HG02759 (cell line): ENCODE results near the gene CACNA1E.

Experiments
- ATAC-seq: cut with Tn5 transposase; IDR thresholded peaks from one replicate; pipeline ENCODE4 v1.9.1; 2021; ENCODE audit warnings: mild to moderate bottlenecking, moderate library complexity; ENCODE audit not compliant: unreplicated experiment

Gene CACNA1E

GRCh38 chr1:181482521-181483284 lies 614 bp upstream of the CACNA1E start:
- peak; percentile 52 for ATAC-seq

- no peak for ATAC-seq
These were observed 1.5 kb downstream of the CACNA1E start for GRCh38 chr1:181484821-181485220.

DNA sequence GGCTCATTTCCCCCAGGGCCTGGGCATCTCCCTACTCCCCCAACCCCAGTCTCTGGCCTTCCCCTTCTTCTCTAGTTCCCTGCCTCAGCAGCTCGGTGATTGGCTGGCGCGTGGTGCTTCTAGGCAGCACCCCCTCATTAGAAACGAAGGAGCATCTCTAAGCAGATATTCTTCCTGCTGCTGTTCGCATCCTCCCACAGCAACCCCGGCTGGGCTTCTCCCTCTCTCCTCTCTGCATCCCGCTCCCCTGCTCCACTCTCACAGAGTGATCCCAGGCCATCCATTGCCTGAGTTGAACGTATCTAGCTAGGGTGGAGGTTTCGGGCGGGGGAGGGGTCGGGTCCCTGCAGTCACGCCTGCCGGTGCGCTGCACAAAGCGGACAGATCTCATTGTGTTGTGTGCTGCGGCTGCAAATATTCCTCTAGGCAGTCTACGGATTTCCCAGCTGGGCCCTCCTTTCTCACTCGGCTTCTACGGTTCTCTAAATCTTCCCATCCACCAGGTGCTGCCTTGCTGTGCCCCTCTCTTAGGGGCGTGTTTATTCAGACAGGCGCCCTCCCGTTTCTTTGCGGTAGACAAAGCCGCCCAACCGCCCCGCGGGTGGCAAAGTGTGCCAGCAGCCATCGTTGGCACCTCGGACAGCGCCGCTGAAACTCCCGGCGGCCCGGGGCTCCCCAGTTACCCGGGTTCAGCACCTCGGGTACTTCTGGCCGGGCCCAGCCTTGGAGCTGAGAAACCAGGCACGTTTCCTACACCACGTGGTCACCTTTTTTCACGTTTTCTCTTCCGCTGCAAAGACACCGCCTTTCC lies 2.2 kb downstream of the CACNA1E start:
- peak; percentile 49 for ATAC-seq

- no peak for ATAC-seq
These were observed 2.7 kb downstream of the CACNA1E start for GRCh38 chr1:181486098-181486420.

DNA sequence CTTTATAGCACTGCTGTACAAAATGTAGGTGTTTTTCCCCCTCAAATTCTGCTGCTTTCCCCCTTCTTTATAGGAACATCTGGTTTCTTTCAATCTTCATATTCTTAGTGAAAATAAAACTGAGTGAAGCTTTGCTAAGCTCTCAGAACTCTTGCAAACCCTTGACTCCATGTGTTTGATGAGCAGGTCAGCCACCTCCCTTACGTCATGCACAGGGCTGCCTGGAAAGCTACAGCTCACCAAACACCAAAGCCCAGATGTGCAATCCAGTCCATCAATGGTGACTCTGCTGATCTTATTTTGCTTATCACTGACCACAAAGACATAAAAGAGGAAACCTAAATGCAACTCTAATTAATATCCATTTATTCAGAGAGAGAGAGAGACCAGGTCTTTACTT lies 5.5 kb downstream of the CACNA1E start:
- ATAC-seq: no peak

DNA sequence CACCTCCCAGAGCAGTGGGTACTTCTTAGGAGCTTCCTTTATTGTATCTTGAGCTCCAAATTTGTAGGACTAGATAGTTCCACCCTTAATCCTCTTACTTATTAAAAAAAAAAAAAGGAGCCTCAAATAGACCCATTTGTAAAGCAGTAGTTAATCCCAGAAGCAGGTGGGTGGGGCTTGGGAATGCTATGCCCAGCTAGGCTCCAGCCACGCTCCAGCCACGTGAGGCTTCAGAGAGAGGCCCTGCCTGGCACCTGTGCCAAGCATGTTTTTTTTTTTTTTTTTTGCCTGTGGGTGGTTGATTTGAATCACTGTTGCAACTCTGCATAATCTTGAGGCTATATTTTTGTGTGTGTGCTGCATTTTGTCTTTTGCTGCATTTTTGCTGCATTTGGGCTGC lies 7.0 kb downstream of the CACNA1E start:
- no peak for ATAC-seq

DNA sequence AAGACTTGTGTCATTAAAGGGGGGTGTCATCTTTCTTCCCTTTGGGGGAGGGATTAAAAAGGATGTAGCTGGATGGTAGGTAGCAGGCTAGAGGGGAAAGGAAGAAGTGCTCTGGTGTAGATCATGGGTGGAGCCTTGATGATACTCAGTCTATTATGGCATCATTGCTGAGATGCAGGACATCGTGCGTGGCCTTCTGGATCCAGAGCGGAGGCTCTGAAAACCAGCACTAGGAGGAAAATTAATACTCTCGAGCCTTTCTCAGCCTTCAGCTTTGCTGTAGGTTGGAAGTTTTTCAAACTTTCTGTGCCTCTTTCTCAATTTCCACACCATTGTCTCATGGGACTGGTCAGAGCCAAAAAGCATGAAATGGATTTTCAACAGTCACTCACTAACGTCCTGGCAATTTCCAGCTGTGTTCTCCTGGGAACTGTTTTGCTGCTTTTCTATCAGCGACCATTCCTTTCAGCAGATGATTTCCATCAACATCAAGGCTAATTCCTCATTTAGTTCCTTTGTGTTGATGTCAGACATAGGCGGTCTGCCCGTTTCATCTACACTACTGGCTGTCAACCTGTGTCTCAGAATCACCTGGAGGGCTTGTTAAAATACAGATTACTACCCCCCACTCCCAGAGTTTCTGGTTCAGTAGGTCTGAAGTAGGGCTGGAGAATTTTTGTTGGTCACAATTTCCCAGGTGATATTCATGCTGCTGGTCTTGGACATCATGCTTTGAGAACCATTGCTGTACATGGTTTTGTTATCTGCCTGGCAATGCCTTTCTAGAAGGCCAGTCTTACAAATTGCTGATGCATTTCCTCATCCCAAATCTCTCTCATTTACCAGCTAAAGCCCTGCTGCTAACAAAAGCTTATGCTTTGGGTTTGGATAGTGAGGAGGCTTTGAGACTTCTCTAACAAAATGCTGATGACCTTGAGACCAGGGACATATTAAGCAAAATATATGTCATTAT lies 7.7 kb downstream of the CACNA1E start:
- ATAC-seq: no peak

DNA sequence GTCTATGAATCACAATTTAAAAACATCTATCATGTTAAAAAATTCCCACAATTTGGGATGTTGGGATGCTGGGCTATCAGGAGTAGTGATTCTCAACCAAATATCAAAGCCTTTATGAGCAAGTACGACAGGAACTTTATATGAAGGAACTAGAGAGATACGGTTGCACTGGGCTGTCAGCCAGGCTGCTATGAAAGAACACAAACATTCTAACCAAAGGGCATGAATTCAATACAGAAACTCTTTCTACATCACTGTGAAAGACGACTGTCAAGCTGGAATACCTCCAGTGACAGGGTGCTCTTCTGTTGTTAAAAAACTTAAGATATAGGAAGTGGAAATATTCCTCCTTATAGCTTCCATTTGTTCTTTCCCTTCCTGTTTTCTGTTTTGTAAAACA lies 9.8 kb downstream of the CACNA1E start:
- no peak for ATAC-seq

DNA sequence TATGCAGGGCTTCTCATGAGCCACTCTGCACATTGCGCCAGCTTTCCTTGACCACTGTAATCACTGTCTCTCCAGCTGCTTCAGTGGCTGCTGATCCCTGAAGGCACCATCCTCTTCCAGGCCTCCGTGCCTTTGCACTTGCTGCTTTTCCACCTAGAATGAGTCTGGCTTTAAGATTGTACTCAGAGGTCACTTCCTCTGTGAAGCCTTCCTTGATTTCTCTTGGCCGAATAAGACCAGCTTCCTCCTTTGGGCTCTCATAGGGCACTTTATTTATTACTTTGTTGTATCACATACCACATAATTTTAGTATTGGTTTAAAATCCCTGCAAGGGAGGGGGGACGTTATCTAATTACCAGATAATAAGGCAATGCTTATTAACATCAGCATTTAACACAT lies 10.6 kb downstream of the CACNA1E start:
- ATAC-seq: no peak

GRCh38 chr1:181496759-181497158 lies 13.4 kb downstream of the CACNA1E start:
- ATAC-seq: no peak

- ATAC-seq: no peak
These were observed 14.6 kb downstream of the CACNA1E start for GRCh38 chr1:181497870-181498269.

GRCh38 chr1:181499825-181500224 lies 16.5 kb downstream of the CACNA1E start:
- ATAC-seq: no peak

DNA sequence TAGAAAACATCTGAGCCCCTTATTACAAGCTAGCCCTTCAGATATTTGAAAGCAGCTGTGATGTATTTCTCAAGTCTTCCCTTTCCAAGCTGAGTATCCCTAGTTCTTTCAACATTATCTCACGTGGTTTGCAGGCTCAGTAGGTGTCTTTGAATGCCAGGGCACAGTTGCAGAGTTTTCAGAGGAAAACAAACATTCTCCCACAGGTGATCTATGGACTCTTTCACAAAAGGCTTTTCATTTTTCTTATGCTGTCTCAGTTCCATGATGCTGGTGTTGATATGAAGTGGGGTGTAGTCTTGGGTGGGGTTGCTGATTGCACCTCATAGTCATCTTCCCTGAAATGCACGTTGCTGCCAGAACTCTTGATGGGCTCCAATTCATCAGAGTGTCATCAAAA lies 17.3 kb downstream of the CACNA1E start:
- ATAC-seq: no peak

GRCh38 chr1:181501612-181502011 lies 18.3 kb downstream of the CACNA1E start:
- no peak for ATAC-seq

DNA sequence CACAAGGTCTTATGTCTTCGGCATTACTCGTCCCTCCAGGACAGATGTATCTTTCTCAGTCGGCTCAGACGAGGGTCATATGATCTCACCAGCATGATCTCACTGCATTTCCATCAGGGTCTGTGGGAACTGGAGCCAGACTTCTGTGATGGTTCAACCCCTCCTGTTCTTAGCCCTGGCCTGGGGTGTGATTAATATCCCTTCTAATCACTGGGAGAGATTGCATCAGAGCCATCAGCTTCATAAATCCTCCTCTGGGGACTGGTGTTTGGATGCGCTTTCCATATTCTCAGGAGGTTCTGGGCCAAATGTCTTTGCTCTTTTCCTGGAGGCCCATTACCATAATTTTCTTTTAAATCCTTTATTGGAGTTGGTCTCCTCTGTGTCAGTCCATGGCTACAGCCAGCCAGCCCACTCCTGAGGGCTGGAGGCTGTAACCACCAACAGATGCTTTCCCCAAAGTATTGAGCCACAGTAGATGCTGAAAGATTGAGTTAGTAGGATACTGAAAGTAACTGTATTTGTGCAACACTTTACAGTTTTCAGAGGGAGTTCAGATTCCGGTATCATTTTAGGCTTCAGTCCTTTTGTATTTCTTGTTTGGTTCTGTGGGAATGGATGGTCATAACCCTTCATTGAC lies 20.0 kb downstream of the CACNA1E start:
- no peak for ATAC-seq

DNA sequence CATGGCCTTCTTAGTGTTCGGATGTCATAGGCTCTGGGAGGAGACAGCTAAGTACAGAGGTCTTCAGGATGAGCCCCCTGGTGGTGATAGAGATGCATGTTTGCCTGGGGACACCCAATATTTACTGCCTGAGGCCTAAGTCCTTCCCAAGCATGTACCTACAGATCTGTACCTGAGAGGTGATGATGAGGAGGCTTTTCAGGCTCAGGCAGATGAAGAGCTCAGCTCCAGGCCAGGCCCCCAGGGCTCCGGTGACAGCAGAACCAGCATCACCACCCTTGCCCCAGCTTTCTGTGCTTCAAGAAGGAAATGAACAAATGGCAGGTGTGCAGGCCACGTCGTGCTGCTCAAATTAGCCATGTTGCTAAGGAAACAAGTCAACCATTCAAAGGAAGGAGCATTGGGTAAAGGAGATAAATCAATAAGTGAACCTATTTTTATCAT lies 21.1 kb downstream of the CACNA1E start:
- ATAC-seq: peak; percentile 56

DNA sequence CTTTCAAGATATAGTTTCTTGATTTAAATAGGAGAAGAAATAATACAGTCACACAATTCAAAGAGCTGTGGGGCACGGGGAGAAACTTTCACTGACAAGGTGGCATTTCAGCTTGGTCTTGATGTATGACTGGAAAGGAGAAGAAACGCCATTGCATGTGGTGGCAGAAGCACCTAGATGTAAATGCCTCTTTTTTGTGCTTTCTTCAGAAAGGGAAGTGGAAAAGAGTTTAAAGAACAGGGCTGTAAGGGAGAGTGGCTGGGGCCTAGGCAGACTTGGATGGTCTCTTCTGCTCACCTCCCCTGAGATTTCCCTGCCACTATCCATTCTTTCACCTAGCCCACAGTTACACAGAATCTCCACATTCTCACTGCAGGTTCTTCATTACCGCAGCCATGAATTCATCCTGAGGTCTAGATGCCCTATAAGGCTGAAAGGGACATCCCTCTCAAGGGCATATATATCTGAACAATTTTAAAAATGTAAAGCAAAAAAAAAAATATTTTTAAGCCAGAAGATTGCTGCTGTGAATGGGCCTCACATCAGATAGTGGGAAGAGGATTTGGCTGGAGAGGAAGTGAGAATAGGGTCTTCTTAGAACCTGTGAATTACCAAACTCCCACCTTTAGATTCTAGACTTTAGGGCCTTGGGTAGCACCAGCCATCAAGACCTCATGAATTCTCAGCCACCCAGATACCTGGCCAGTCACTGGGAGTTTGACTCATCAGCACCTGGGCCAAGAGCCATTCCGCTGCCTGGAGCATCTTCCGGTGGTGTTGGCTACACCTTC lies 23.4 kb downstream of the CACNA1E start:
- no peak for ATAC-seq

DNA sequence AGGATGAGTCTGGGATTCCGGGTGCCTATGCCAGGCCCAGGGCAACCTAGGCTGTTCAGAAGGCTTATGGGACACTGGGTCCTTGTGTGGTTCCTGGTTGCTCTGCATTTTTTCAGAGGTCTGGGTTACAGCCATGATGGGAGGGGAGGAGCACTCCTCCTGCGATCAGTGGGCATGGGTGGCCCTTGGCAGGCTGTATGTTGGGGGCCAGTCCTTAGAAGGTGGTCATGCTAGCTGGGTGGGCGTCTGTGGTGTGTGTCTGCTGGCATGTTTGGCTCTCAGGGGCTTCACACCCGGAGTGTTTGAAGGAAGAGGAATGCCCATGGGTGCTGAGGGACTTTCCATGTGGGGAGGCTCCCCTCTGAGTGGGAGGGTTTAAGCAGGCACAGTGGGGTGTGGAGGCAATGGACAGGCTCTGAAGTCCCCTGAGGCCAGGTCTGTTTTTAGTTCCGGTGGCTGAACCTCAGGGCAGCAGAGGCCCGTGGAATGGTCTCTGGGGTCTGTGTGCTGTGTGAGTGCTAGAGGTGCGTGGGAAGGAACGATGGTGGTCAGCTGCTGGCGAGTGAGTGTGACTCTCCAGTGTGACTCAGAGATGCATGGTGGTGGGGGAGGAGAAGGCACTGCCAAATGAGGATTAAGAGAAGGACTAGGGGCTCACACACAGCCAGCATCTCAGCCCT lies 25.3 kb downstream of the CACNA1E start:
- peak; percentile 53 for ATAC-seq

DNA sequence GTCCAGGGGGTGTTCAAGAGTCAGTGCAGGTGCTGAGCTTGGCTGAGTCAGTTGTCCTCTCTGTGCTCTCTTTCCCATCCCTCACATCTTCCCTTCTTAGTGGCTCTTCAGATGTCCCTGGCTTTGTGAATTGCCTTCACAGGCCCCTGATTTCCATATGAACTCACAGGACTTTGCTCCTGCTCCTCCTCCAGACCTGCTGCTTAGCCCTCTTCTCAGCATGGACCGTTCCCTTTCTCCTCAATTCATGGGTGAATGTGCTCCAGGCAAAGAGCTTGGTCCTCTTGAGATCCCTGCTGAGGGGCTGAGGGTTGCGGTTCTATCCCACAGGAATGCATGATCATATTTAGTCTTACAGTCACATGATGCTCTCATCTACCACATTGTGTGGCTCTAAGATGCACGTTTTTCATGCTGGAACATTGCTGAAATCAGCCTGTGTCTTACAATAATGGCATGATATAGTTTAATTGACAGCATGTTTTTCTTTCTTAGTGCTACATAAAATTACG lies 30.5 kb downstream of the CACNA1E start:
- ATAC-seq: peak; percentile 2
